Testis (tissue), 2 donors: Measurements from ENCODE around the gene RNASE8.

ENCODE experiments used
- CTCF ChIP-seq, 3 experiments: fragments of 450-650 bp in 2 of 3; fragments of 200-600 bp in 1 of 3; sonication (generic) in 1 of 3; IDR thresholded peaks; one replicate each; pipeline ENCODE4 v1.5.1; 2016 to 2019; ENCODE audit warnings: antibody characterized with exemption in 3 of 3, mild to moderate bottlenecking in 2 of 3, moderate library complexity in 1 of 3
- POLR2A ChIP-seq: fragments of 450-650 bp; IDR thresholded peaks from one replicate; pipeline ENCODE4 v1.6.1; 2017; ENCODE audit warnings: antibody characterized with exemption, mild to moderate bottlenecking, moderate library complexity

DNA sequence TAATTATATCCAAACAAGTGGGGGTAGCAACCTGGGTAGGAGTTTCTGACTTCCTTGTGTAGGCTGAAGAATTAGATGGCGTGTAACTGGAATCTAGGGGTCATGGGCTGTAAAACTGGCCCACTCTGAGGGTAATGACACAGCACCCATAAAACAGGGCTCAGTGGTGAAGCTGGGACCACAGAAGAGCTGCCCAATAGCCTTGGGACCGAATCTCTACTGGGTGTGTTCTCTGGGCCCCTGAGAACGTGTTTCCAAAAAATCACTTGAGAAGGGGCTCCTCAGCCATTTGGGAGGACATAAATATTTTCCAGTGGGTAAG is 3.7 kb downstream of the RNASE8 start:
- TF ChIP-seq CTCF (IDR thresholded peaks at IDR 0.05) (no peak), POLR2A (no peak)
